SK-N-SH (cell line): ENCODE results near the gene GRAMD2B.

Experiments
- GABPA ChIP-seq: IDR thresholded peaks from 2 replicates; pipeline ENCODE4 v1.4.0; 2012; ENCODE audit warnings: low read depth, mild to moderate bottlenecking
- JUND ChIP-seq: IDR thresholded peaks from 2 replicates; pipeline ENCODE4 v1.4.0; 2012
- RFX5 ChIP-seq: IDR thresholded peaks from 2 replicates; pipeline ENCODE4 v1.6.1; 2012; ENCODE audit warnings: mild to moderate bottlenecking, improper control_type of control experiment, low read length
- TEAD4 ChIP-seq: IDR thresholded peaks from 2 replicates; pipeline ENCODE4 v1.4.0; 2012; ENCODE audit warnings: mild to moderate bottlenecking, borderline replicate concordance; ENCODE audit not compliant: insufficient read depth
- TF ChIP-seq, protein P1 (sequence below): IDR thresholded peaks from 2 replicates; pipeline ENCODE4 v1.4.0; 2012; ENCODE audit warnings: low read depth, borderline replicate concordance
- TF ChIP-seq, protein P2 (sequence below): fragments of 200-600 bp; sonication (generic); IDR thresholded peaks from 2 replicates; pipeline ENCODE4 v1.6.1; 2017; ENCODE audit warnings: antibody characterized with exemption, mild to moderate bottlenecking, moderate library complexity
- TF ChIP-seq, protein P3 (sequence below): IDR thresholded peaks from 2 replicates; pipeline ENCODE4 v1.6.1; 2012; ENCODE audit warnings: mild to moderate bottlenecking, low read depth, low read length, moderate library complexity

DNA sequence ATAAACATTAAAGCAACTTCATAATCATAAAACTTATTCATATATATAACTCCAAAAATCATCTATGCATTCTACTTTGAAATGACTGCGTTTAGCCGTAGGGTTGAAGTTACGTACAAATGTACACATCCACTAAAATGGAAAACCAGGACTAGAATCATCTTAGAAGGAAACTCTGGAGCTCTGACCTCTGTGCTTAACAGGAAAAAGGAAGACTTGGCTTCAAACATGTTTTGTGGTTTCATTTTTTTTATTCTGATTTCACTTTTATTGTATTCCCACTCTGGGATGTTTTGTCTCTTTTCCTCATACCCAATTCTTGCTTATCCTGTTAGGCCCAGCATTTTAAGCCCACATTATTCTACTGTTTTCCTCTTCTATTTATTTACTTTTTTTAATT lies 44.9 kb downstream of the GRAMD2B start:
- TF ChIP-seq, protein P1, sequence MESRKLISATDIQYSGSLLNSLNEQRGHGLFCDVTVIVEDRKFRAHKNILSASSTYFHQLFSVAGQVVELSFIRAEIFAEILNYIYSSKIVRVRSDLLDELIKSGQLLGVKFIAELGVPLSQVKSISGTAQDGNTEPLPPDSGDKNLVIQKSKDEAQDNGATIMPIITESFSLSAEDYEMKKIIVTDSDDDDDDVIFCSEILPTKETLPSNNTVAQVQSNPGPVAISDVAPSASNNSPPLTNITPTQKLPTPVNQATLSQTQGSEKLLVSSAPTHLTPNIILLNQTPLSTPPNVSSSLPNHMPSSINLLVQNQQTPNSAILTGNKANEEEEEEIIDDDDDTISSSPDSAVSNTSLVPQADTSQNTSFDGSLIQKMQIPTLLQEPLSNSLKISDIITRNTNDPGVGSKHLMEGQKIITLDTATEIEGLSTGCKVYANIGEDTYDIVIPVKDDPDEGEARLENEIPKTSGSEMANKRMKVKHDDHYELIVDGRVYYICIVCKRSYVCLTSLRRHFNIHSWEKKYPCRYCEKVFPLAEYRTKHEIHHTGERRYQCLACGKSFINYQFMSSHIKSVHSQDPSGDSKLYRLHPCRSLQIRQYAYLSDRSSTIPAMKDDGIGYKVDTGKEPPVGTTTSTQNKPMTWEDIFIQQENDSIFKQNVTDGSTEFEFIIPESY, result no peak
- TF ChIP-seq, protein P2, sequence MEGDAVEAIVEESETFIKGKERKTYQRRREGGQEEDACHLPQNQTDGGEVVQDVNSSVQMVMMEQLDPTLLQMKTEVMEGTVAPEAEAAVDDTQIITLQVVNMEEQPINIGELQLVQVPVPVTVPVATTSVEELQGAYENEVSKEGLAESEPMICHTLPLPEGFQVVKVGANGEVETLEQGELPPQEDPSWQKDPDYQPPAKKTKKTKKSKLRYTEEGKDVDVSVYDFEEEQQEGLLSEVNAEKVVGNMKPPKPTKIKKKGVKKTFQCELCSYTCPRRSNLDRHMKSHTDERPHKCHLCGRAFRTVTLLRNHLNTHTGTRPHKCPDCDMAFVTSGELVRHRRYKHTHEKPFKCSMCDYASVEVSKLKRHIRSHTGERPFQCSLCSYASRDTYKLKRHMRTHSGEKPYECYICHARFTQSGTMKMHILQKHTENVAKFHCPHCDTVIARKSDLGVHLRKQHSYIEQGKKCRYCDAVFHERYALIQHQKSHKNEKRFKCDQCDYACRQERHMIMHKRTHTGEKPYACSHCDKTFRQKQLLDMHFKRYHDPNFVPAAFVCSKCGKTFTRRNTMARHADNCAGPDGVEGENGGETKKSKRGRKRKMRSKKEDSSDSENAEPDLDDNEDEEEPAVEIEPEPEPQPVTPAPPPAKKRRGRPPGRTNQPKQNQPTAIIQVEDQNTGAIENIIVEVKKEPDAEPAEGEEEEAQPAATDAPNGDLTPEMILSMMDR, result no peak
- TF ChIP-seq JUND (no peak), TEAD4 (no peak), RFX5 (no peak), GABPA (no peak)
- TF ChIP-seq, protein P3, sequence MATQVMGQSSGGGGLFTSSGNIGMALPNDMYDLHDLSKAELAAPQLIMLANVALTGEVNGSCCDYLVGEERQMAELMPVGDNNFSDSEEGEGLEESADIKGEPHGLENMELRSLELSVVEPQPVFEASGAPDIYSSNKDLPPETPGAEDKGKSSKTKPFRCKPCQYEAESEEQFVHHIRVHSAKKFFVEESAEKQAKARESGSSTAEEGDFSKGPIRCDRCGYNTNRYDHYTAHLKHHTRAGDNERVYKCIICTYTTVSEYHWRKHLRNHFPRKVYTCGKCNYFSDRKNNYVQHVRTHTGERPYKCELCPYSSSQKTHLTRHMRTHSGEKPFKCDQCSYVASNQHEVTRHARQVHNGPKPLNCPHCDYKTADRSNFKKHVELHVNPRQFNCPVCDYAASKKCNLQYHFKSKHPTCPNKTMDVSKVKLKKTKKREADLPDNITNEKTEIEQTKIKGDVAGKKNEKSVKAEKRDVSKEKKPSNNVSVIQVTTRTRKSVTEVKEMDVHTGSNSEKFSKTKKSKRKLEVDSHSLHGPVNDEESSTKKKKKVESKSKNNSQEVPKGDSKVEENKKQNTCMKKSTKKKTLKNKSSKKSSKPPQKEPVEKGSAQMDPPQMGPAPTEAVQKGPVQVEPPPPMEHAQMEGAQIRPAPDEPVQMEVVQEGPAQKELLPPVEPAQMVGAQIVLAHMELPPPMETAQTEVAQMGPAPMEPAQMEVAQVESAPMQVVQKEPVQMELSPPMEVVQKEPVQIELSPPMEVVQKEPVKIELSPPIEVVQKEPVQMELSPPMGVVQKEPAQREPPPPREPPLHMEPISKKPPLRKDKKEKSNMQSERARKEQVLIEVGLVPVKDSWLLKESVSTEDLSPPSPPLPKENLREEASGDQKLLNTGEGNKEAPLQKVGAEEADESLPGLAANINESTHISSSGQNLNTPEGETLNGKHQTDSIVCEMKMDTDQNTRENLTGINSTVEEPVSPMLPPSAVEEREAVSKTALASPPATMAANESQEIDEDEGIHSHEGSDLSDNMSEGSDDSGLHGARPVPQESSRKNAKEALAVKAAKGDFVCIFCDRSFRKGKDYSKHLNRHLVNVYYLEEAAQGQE, result no peak
